Lung (tissue), 12 donors: ENCODE data around the gene GPX8. TPM values are rescaled to one million over a fixed set of nuclear protein-coding genes. Genes with fewer than 3 reads are reported as not detected.
A peak's percentile ranks its signal among the peaks of the same experiment; 100 is the strongest.

Experiments
- ATAC-seq: fragments of 200-7000 bp; cut with Tn5 transposase; one replicate; pipeline ENCODE4 v1.9.1; 2020; ENCODE audit warnings: moderate number of reproducible peaks; ENCODE audit not compliant: insufficient read depth, low FRiP score
- DNase-seq, 3 donors: peaks; one replicate each; pipeline ENCODE4 v3.0.0-alpha.2; 2013 to 2017
- H3K27ac ChIP-seq, 2 donors: one replicate each; pipeline ENCODE4 v1.5.1; 2013; ENCODE audit warnings: mild to moderate bottlenecking in 2 of 2, moderate library complexity in 2 of 2, control low read depth in 1 of 2, inconsistent platforms in 1 of 2, low read depth in 1 of 2, low read length in 1 of 2
- H3K27me3 ChIP-seq, 3 donors: one replicate each; pipeline ENCODE4 v1.5.1; 2013; ENCODE audit warnings: low read length in 2 of 3; ENCODE audit not compliant: control insufficient read depth in 3 of 3, insufficient read depth in 3 of 3
- H3K36me3 ChIP-seq, 4 donors: one replicate each; pipeline ENCODE4 v1.5.1; 2013; ENCODE audit warnings: low read length in 4 of 4, mild to moderate bottlenecking in 1 of 4, moderate library complexity in 1 of 4; ENCODE audit not compliant: control insufficient read depth in 4 of 4, insufficient read depth in 4 of 4
- H3K4me1 ChIP-seq, 5 donors: one replicate each; pipeline ENCODE4 v1.5.1; 2013; ENCODE audit warnings: low read length in 5 of 5, mild to moderate bottlenecking in 2 of 5, moderate library complexity in 1 of 5; ENCODE audit not compliant: control insufficient read depth in 5 of 5, insufficient read depth in 5 of 5
- H3K4me3 ChIP-seq: one replicate; pipeline ENCODE4 v1.5.1; 2013; ENCODE audit warnings: mild to moderate bottlenecking, control low read depth, moderate library complexity
- H3K9ac ChIP-seq, 2 donors: one replicate each; pipeline ENCODE4 v1.5.1; 2013; ENCODE audit warnings: low read length in 2 of 2, control low read depth in 1 of 2; ENCODE audit not compliant: insufficient read depth in 1 of 2
- H3K9me3 ChIP-seq, 4 donors: one replicate each; pipeline ENCODE4 v1.5.1; 2013; ENCODE audit warnings: low read length in 3 of 4, mild to moderate bottlenecking in 1 of 4, moderate library complexity in 1 of 4; ENCODE audit not compliant: control insufficient read depth in 4 of 4, insufficient read depth in 3 of 4
- CTCF ChIP-seq: IDR thresholded peaks from 2 replicates; pipeline ENCODE4 v1.5.1; 2012; ENCODE audit warnings: mild to moderate bottlenecking; ENCODE audit errors: control extremely low read depth, extremely low read depth
- WGBS, 2 donors: extraction: QIAGEN DNeasy Blood & Tissue Kit; methylation state at CpG; one replicate each; pipeline ENCODE4 v1.1.7; 2013; 5-methylcytosine and 5-hydroxymethylcytosine counted together
- polyA plus RNA-seq, 2 donors: library from polyadenylated mRNA; stranded (reverse); fragments of 200-250 nt; gene quantifications; one replicate each; pipeline ENCODE4 v1.2.1, GENCODE V29; 2013
- total RNA-seq, 2 donors: library from RNA; depleted of rRNA in 1 of 2; stranded (reverse); fragments of >200 nt in 1 of 2; gene quantifications; one replicate each; pipeline ENCODE4 v1.2.1, GENCODE V29; 2014 to 2021
- donor health status: control.
- donor health status: control.
- donor health status: Bipolar disorder and iron deficiency.
- donor health status: healthy.
- donor health status: DM: yes; HTN: yes; CAD: no.

Gene GPX8
- total and polyA plus RNA-seq, 4 donors = 7.5 to 30.8 (median 13.7) TPM

- Histone ChIP-seq H3K9me3 (no peaks in the 10 kb centered on the region), H3K36me3 (peaks cover 0 to 14% (median 3%) of the 10 kb centered on the region in 4 donors), H3K4me1 (peaks cover 0 to 9% (median 4%) of the 10 kb centered on the region in 5 donors), H3K9ac (no peak overlapping the region), H3K4me3 (no peak overlapping the region), H3K27me3 (no peaks in the 10 kb centered on the region), H3K27ac (no peak overlapping the region)
- DNase-seq (no peak), ATAC-seq (no peak)
- TF ChIP-seq CTCF = no peak
- 77 to 85% methylated on average over 4 of the region's 4 CpGs for WGBS, 2 donors
Observed at GRCh38 chr5:55162666-55163065, 2.7 kb downstream of the GPX8 start.

- Histone ChIP-seq H3K4me3 (no peak overlapping the region), H3K9me3 (no peaks in the 10 kb centered on the region), H3K9ac (no peak overlapping the region), H3K27me3 (peaks cover 0 to 37% (median 30%) of the 10 kb centered on the region in 3 donors), H3K27ac (no peak overlapping the region), H3K4me1 (peaks cover 0 to 26% (median 6%) of the 10 kb centered on the region in 5 donors), H3K36me3 (no peaks in the 10 kb centered on the region)
- ATAC-seq (no peak), DNase-seq (no peak)
- no peak for TF ChIP-seq CTCF
- 24 to 27% methylated on average over 2 of the region's 2 CpGs for WGBS, 2 donors
Observed at GRCh38 chr5:55171471-55171870, 11.5 kb downstream of the GPX8 start.

DNA sequence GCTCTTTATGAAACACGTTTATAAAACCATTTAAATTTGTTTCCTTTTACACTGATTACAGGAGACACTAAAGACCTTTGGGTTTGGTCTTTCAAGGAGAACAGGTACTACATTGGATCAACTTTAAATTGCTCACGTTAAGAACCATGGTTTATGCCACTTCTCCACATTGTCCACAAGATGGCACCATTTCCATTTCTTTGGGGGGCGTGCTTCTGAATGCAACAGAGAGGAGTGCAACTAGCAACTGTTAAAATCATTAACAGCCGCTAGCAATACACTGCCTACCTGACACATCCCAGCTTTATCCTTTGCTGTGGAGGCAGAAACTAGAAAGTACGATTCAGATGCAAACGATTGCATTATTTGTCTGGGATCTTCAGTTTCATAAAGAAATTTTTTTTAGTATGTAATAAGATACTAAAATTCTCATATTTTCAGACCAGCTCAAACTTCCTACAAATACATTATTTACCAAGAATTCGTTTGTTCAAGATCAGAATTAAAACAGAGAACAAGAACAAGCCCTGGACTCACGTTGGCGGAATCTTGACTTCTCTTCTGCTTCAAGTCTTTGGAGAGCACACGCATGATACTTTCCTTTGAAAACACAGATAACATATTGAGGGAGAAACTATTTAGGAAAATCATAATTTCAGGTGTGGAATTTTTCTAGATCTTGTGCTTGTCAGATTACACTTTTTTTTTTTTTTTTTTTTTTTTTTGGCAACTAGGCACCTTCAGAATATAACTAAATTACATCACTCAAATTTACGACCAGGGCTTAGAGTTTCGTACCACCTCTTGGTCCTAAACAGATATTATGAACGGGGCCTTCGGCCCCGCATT is 12.3 kb downstream of the GPX8 start:
- Histone ChIP-seq H3K27me3 (peaks cover 0 to 45% (median 38%) of the 10 kb centered on the region in 3 donors), H3K4me1 (peaks cover 0 to 31% (median 6%) of the 10 kb centered on the region in 5 donors), H3K9ac (peak overlapping the region in 1 of 2 donors; percentile 42), H3K9me3 (peaks cover 0 to 2% (median 0%) of the 10 kb centered on the region in 4 donors), H3K27ac (no peak overlapping the region), H3K4me3 (no peak overlapping the region), H3K36me3 (no peaks in the 10 kb centered on the region)
- TF ChIP-seq CTCF = peak; percentile 82
- DNase-seq (peak; percentile 68 to 90 (median 87)), ATAC-seq (peak; percentile 79)
- WGBS, 2 donors = 7 to 8% methylated on average over 15 of the region's 15 CpGs
